Heart left ventricle (tissue), 16 donors: ENCODE data around the gene MTURN. TPM values are rescaled to one million over a fixed set of nuclear protein-coding genes. Genes with fewer than 3 reads are reported as not detected.
"Not testable (repeated sequence)": the region's sequence is repeated elsewhere in the genome, so short reads cannot be mapped to it uniquely, and the experiment has no call there.

Source experiments
- ATAC-seq, 4 donors: fragments of 200-7000 bp; cut with Tn5 transposase; one replicate each; pipeline ENCODE4 v1.9.1; 2020 to 2022; ENCODE audit warnings: moderate library complexity in 4 of 4, mild to moderate bottlenecking in 3 of 4, moderate number of reproducible peaks in 1 of 4
- DNase-seq, 5 donors: peaks; one replicate each; pipeline ENCODE4 v3.0.0-alpha.2; 2020
- H3K27ac ChIP-seq, 12 donors: fragments of 200-600 bp; sonication (generic) in 4 of 12; one replicate each; pipeline versions ENCODE4 v1.5.0 to v1.8.0; 2016 to 2022; ENCODE audit warnings: mild to moderate bottlenecking in 2 of 12
- H3K27me3 ChIP-seq, 9 donors: fragments of 200-600 bp; sonication (generic) in 2 of 9; one replicate each; pipeline versions ENCODE4 v1.5.1 to v1.8.0; 2016 to 2022; ENCODE audit warnings: mild to moderate bottlenecking in 3 of 9
- H3K36me3 ChIP-seq, 9 donors: fragments of 200-600 bp; sonication (generic) in 2 of 9; one replicate each; pipeline versions ENCODE4 v1.5.0 to v1.8.0; 2018 to 2022; ENCODE audit warnings: mild to moderate bottlenecking in 2 of 9
- H3K4me1 ChIP-seq, 12 donors: fragments of 200-600 bp; sonication (generic) in 4 of 12; one replicate each; pipeline versions ENCODE4 v1.5.0 to v1.8.0; 2016 to 2022; ENCODE audit warnings: mild to moderate bottlenecking in 3 of 12
- H3K4me3 ChIP-seq, 12 donors: fragments of 200-600 bp; sonication (generic) in 4 of 12; one replicate each; pipeline versions ENCODE4 v1.5.0 to v1.8.0; 2017 to 2022; ENCODE audit warnings: mild to moderate bottlenecking in 9 of 12, moderate library complexity in 4 of 12
- H3K9me3 ChIP-seq, 12 donors: fragments of 200-600 bp; sonication (generic) in 4 of 12; one replicate each; pipeline versions ENCODE4 v1.5.0 to v1.8.0; 2016 to 2022; ENCODE audit warnings: mild to moderate bottlenecking in 1 of 12
- CTCF ChIP-seq, 12 donors: fragments of 200-600 bp; sonication (generic) in 4 of 12; IDR thresholded peaks; one replicate each; pipeline versions ENCODE4 v1.5.0 to v1.8.0; 2018 to 2022; ENCODE audit warnings: antibody characterized with exemption in 12 of 12, mild to moderate bottlenecking in 5 of 12
- POLR2A ChIP-seq, 2 donors: fragments of 450-650 bp; IDR thresholded peaks; one replicate each; pipeline ENCODE4 v1.6.1; 2017; ENCODE audit warnings: antibody characterized with exemption in 2 of 2, mild to moderate bottlenecking in 2 of 2, moderate library complexity in 2 of 2
- WGBS, 4 donors: extraction: QIAGEN DNeasy Blood & Tissue Kit in 2 of 4; methylation state at CpG; one replicate each; pipeline versions ENCODE4 v1.1.5 to v1.1.7; 2013 to 2018; 5-methylcytosine and 5-hydroxymethylcytosine counted together
- intact Hi-C, 10 donors: fragments of 100-400 bp; cut with DNase I; formaldehyde crosslinking; loops; one replicate each; pipeline versions ENCODE4 v1.11.1 to v1.14.2; 2022
- polyA plus RNA-seq, 2 donors: library from polyadenylated mRNA; stranded (reverse); fragments of 200-250 nt; gene quantifications; one replicate each; pipeline ENCODE4 v1.2.3, GENCODE V29; 2013
- total RNA-seq, 9 donors: library from RNA; depleted of rRNA in 2 of 9; stranded (reverse); fragments of >200 nt in 2 of 9; fragmentation: NEBNext Ultra II Directional in 3 of 9; extraction: Animal tissue kit (Norgen Biotek cat#: 25700) in 3 of 9; gene quantifications; one replicate each; pipeline versions ENCODE4 v1.1.0 to v1.2.4, GENCODE V29; 2016 to 2023
- donor health status: ischemic (EF 13 %, LVEDD 7.1; RV severe dilation, severe dysfunction).
- donor health status: healthy with polysubstance abuse.
- donor health status: DM: no; HTN: yes; CAD: no.
- donor health status: DM: no; HTN: no; CAD: no.
- donor health status: ischemic (EF 25% LVEDD 6.9; RV normal size, moderate dysfunction).
- donor health status: ischemic (EF 25% LVEDD 5.7; RV mildly dilated, moderate dysfunction).
- donor health status: healthy.
- donor health status: DM: yes; HTN: yes; CAD: no.
- donor health status: ischemic (EF 35%, LVEDD 5.7; RV mildly dilated, moderate dysfunction).
- donor health status: nonischemic (EF 11% LVEDD 7.7; RV severe dilation, severe dysfunction).
- donor health status: DM: yes; HTN: yes; CAD: no.
- donor health status: PGD.
- donor health status: ischemic (EF 29% LVEDD 5.4; RV normal size, mild dysfunction).
- donor health status: nonischemic (EF 23%, LVEDD 6.1; RV moderate dilation, normal function).

MTURN gene
- total and polyA plus RNA-seq, 11 donors, result 7.7 to 45.2 (median 21.3) TPM

GRCh38 chr7:30090111-30090510, 44.7 kb upstream of the MTURN start:
- Histone ChIP-seq H3K27ac (no peak overlapping the region), H3K9me3 (no peaks in the 10 kb centered on the region), H3K36me3 (peaks cover 0 to 10% (median 0%) of the 10 kb centered on the region in 9 donors), H3K4me1 (peaks cover 0 to 5% (median 0%) of the 10 kb centered on the region in 12 donors), H3K4me3 (no peak overlapping the region), H3K27me3 (no peaks in the 10 kb centered on the region)
- DNase-seq (no peak), ATAC-seq (no peak)
- intact Hi-C loops, result no loop called here
- WGBS, 4 donors, result 51 to 66% (median 55%) methylated on average over 3 of the region's 3 CpGs
- TF ChIP-seq CTCF (IDR thresholded peaks at IDR 0.05) (no peak), POLR2A (IDR thresholded peaks at IDR 0.05) (no peak)

- Histone ChIP-seq H3K4me1 (peaks cover 0 to 5% (median 0%) of the 10 kb centered on the region in 12 donors), H3K27me3 (no peaks in the 10 kb centered on the region), H3K4me3 (no peak overlapping the region), H3K27ac (no peak overlapping the region), H3K9me3 (no peaks in the 10 kb centered on the region), H3K36me3 (peaks cover 0 to 4% (median 0%) of the 10 kb centered on the region in 9 donors)
- DNase-seq (no peak), ATAC-seq (peak in 2 of 4 donors; percentile 50 to 61)
- TF ChIP-seq CTCF (IDR thresholded peaks at IDR 0.05), result no peak
- no peak for TF ChIP-seq POLR2A (IDR thresholded peaks at IDR 0.05)
- intact Hi-C loops, result no loop called here
- WGBS, 4 donors, result 71 to 79% (median 75%) methylated on average over 2 of the region's 2 CpGs
Observed at GRCh38 chr7:30091491-30091912, 43.3 kb upstream of the MTURN start.

GRCh38 chr7:30091987-30092386, 42.8 kb upstream of the MTURN start:
- intact Hi-C loops, result no loop called here
- Histone ChIP-seq H3K4me1 (peaks cover 0 to 5% (median 0%) of the 10 kb centered on the region in 12 donors), H3K27ac (no peak overlapping the region), H3K4me3 (no peak overlapping the region), H3K36me3 (no peaks in the 10 kb centered on the region), H3K9me3 (no peaks in the 10 kb centered on the region), H3K27me3 (no peaks in the 10 kb centered on the region)
- WGBS, 4 donors, result 77 to 91% (median 88%) methylated on average over 5 of the region's 5 CpGs
- no peak for TF ChIP-seq CTCF (IDR thresholded peaks at IDR 0.05)
- no peak for TF ChIP-seq POLR2A (IDR thresholded peaks at IDR 0.05)
- ATAC-seq (peak in 1 of 4 donors; percentile 47), DNase-seq (no peak)

GRCh38 chr7:30093420-30093952, 41.3 kb upstream of the MTURN start:
- no peak overlapping the region for H3K4me3 ChIP-seq
- TF ChIP-seq POLR2A (IDR thresholded peaks at IDR 0.05), result no peak
- TF ChIP-seq CTCF (IDR thresholded peaks at IDR 0.05), result no peak
- no peaks in the 10 kb centered on the region for H3K36me3 ChIP-seq
- H3K4me1 ChIP-seq, result peaks cover 0 to 5% (median 0%) of the 10 kb centered on the region in 12 donors
- ATAC-seq (peak in 3 of 4 donors; percentile 32 to 87 (median 71)), DNase-seq (peak in 2 of 5 donors; percentile 41 to 50)
- H3K9me3 ChIP-seq, result no peaks in the 10 kb centered on the region
- no peaks in the 10 kb centered on the region for H3K27me3 ChIP-seq
- 67 to 83% (median 82%) methylated on average over 4 to 5 of the region's 5 CpGs for WGBS, 4 donors
- intact Hi-C loops, result no loop called here
- no peak overlapping the region for H3K27ac ChIP-seq

GRCh38 chr7:30098599-30098998, 36.2 kb upstream of the MTURN start:
- DNase-seq, H3K27me3 ChIP-seq, ATAC-seq, intact Hi-C loops, H3K4me3 ChIP-seq, H3K36me3 ChIP-seq, H3K27ac ChIP-seq, H3K4me1 ChIP-seq, H3K9me3 ChIP-seq: not testable (repeated sequence)
- WGBS, 4 donors, result 93 to 98% (median 98%) methylated on average over 17 to 21 of the region's 21 CpGs
